Measurements from ENCODE around the gene SLC38A10. TPM values are rescaled to one million over a fixed set of nuclear protein-coding genes. Genes with fewer than 3 reads are reported as not detected.

The SLC38A10 gene
- total and polyA plus RNA-seq, 8 donors = 72.8 to 190 (median 96.9) TPM

DNA sequence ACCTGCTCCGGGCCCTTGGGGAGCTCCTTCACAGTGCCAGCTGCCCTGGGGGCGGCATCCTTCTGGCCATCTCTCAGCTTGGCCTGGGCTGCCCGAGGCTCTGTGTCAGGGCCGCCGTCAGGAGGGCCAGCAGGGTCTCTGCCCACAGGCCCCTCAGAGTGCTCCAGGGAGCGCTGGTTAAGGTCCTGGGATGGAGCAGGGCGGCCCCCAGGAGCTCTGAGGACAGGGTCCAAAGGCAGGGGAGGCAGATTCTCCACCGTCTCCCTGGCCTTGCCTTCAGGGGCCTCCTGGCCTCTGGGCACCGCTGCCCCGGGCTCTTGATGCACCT is 48.8 kb downstream of the SLC38A10 start:
- DNase-seq = peak in 2 of 6 donors; percentile 33 to 57
- intact Hi-C loops (cut with DNase I) = loop anchor here in 1 of 3 donors (5.0 kb wide), 1 partner anchor 296 kb away; no protein-coding TSS in a partner anchor
- H3K36me3 ChIP-seq = peaks cover 0 to 18% (median 2%) of the 10 kb centered on the region in 3 donors
- TF ChIP-seq, protein P1, sequence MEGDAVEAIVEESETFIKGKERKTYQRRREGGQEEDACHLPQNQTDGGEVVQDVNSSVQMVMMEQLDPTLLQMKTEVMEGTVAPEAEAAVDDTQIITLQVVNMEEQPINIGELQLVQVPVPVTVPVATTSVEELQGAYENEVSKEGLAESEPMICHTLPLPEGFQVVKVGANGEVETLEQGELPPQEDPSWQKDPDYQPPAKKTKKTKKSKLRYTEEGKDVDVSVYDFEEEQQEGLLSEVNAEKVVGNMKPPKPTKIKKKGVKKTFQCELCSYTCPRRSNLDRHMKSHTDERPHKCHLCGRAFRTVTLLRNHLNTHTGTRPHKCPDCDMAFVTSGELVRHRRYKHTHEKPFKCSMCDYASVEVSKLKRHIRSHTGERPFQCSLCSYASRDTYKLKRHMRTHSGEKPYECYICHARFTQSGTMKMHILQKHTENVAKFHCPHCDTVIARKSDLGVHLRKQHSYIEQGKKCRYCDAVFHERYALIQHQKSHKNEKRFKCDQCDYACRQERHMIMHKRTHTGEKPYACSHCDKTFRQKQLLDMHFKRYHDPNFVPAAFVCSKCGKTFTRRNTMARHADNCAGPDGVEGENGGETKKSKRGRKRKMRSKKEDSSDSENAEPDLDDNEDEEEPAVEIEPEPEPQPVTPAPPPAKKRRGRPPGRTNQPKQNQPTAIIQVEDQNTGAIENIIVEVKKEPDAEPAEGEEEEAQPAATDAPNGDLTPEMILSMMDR (IDR thresholded peaks at IDR 0.05) = no peak
- peak in 1 of 4 donors; percentile 1 for ATAC-seq
- FAIRE-seq = no peak
- H3K9me3 ChIP-seq = no peaks in the 10 kb centered on the region
- H3K4me1 ChIP-seq = no peaks in the 10 kb centered on the region
- WGBS, 2 donors = 93 to 95% methylated on average over 10 of the region's 10 CpGs
- no peaks in the 10 kb centered on the region for H3K27me3 ChIP-seq
- H3K4me3 ChIP-seq = no peak overlapping the region
- H3K27ac ChIP-seq = no peak overlapping the region

DNA sequence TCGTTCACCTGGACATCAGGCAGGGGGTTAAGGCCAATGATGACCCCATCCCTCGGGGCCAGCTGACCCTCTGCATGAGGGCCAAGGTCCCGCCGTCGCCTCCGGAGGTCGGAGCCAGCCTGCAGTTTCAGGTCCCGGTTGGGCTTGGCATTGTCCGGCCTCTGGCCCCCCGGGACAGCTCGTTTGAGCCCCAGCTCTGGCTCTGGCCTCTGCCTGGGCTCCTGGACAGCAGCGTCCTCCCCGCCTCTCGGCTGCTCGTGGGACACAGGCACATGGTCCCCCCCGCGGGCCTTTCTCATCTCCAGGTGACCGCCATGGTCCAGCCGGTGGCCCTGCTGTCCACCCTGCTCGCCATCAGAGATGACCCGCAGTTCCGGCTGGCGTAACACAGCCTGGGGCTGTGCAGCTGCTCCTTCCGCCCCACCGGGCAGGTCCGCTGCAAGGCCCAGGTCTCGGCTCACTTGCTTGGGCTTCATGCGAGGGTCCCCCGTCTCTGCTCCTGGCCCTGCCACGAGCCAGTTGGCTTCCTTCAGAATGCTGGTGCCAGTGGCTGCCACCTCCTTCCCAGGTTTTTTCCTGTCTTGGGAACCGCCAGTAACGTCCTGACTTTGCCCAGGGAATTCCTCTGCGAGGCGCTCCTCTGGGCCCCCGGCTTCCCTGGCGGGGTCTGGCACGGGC is 49.3 kb downstream of the SLC38A10 start:
- Histone ChIP-seq H3K27ac (no peak overlapping the region), H3K4me1 (no peaks in the 10 kb centered on the region), H3K36me3 (peaks cover 0 to 13% (median 0%) of the 10 kb centered on the region in 3 donors), H3K4me3 (no peak overlapping the region), H3K27me3 (no peaks in the 10 kb centered on the region), H3K9me3 (no peaks in the 10 kb centered on the region)
- 79 to 83% methylated on average over 36 to 37 of the region's 37 CpGs for WGBS, 2 donors
- intact Hi-C loops (cut with DNase I) = loop anchor here in 1 of 3 donors (5.0 kb wide), 1 partner anchor 296 kb away; no protein-coding TSS in a partner anchor
- DNase-seq (peak in 3 of 6 donors; percentile 46 to 80 (median 56)), FAIRE-seq (no peak), ATAC-seq (peak in 1 of 4 donors; percentile 1)
- TF ChIP-seq, protein P1 (IDR thresholded peaks at IDR 0.05) = no peak

DNA sequence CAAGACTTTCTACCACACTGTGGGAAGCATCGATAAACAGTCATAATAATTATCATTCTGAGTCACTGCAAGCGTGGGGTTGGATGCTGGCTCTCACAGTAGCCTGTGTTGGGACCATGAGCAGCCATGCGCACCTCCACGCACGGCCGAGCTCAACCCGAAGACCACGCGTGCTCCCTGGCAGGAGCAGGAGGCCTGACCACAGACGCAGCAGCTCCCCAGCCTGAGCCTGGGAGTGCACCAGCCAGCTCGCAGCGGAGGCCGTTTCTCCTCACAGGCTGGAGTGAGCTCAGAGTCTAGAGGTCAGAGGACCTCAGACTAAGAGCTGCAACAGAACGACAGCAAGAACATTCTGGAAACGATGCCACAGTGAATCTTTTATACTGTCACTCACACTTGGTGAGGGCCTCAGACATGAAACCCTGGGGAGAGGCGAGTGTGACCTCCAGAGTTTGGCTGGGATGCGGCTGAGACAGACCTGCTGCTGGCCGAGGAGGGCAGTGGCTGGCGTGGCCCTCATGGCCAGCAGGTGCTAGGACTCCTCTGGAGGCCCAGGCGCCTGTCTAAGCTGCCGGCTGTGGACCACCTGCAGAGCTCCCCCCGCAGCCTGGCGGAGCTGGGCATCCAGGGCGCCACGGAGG is 50.0 kb downstream of the SLC38A10 start:
- FAIRE-seq (no peak), ATAC-seq (no peak), DNase-seq (peak in 3 of 6 donors; percentile 9 to 57 (median 52))
- Histone ChIP-seq H3K4me1 (peaks cover 0 to 2% (median 0%) of the 10 kb centered on the region in 3 donors), H3K4me3 (no peak overlapping the region), H3K9me3 (no peaks in the 10 kb centered on the region), H3K36me3 (peaks cover 0 to 8% (median 0%) of the 10 kb centered on the region in 3 donors), H3K27ac (no peak overlapping the region), H3K27me3 (no peaks in the 10 kb centered on the region)
- TF ChIP-seq, protein P1 (IDR thresholded peaks at IDR 0.05) = no peak
- intact Hi-C loops (cut with DNase I) = loop anchor here in 1 of 3 donors (5.0 kb wide), 1 partner anchor 297 kb away; no protein-coding TSS in a partner anchor
- WGBS, 2 donors = 85 to 90% methylated on average over 25 of the region's 25 CpGs

DNA sequence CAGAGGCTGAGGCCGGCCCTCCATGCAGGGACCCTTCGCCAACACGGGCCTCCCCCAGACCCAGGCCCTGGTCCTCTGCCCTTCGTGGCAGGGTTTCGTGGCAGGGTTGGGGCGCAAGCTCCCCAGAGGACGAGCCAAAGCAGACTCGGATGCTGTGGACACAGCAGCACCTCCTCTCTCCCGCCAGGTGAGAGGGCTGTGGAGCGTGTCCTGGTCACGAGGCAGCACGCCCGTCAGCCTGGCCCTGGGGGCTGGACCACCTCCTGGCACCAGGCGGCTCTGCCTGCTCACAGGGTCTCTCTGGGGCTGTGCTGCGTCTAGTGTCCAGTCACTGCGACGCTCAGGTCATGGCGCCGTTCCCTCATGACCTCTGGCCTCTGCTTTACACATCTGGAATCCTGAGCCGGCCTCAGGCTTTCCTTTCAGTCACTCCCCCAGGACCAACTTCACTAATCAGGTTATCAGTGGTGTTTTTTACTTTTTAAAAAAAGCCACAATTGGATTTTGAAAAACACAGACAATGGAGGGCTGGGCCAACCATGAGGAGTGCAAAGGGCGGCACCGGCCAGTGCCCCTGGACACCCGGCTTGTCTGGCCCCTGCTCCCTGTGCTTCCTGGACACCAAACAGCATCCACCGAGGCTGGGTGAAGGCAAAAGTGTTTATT is 50.6 kb downstream of the SLC38A10 start:
- intact Hi-C loops (cut with DNase I) = loop anchor here in 1 of 3 donors (5.0 kb wide), 1 partner anchor 298 kb away; no protein-coding TSS in a partner anchor
- Histone ChIP-seq H3K27ac (no peak overlapping the region), H3K4me1 (peaks cover 0 to 7% (median 0%) of the 10 kb centered on the region in 3 donors), H3K4me3 (no peak overlapping the region), H3K27me3 (no peaks in the 10 kb centered on the region), H3K9me3 (no peaks in the 10 kb centered on the region), H3K36me3 (peaks cover 0 to 1% (median 0%) of the 10 kb centered on the region in 3 donors)
- ATAC-seq = no peak
- FAIRE-seq = no peak
- DNase-seq = peak in 3 of 6 donors; percentile 36 to 74 (median 57)
- 86 to 87% methylated on average over 24 of the region's 24 CpGs for WGBS, 2 donors
- TF ChIP-seq, protein P1 (IDR thresholded peaks at IDR 0.05) = no peak
